Left renal pelvis (tissue), 4 donors: ENCODE measurements around the gene MPPED1. TPM values are rescaled to one million over a fixed set of nuclear protein-coding genes. Genes with fewer than 3 reads are reported as not detected.

ENCODE experiments used
- DNase-seq, 4 donors: peaks; one replicate each; pipeline ENCODE4 v3.0.0-alpha.2; 2013; ENCODE audit warnings: low read depth in 4 of 4, low spot score in 3 of 4
- polyA plus RNA-seq, 4 donors: library from polyadenylated mRNA; unstranded; fragments of 120-200 nt; gene quantifications; one replicate each; pipeline ENCODE4 v1.2.1, GENCODE V29; 2013; ENCODE audit not compliant: insufficient read length in 4 of 4

The MPPED1 gene
- polyA plus RNA-seq = 1 to 10 TPM in 2 of 4 donors, under 1 TPM in 2; 0.63 to 5.3 (median 1.2) TPM

GRCh38 chr22:43411869-43412807, at the start of gene MPPED1:
MPPED1 (plus strand) TSS chr22:43412014; CDS start chr22:43424986, 12,972 bp downstream.
- DNase-seq = no peak

GRCh38 chr22:43363315-43364168, 48.3 kb upstream of the MPPED1 start:
- DNase-seq = no peak

GRCh38 chr22:43364169-43364435, 47.7 kb upstream of the MPPED1 start:
- no peak for DNase-seq

GRCh38 chr22:43365715-43366440, 45.9 kb upstream of the MPPED1 start:
- DNase-seq = no peak

GRCh38 chr22:43370036-43370435, 41.8 kb upstream of the MPPED1 start:
- no peak for DNase-seq

- no peak for DNase-seq
Measured at GRCh38 chr22:43375951-43376455, 35.8 kb upstream of the MPPED1 start.

GRCh38 chr22:43376765-43377547, 34.9 kb upstream of the MPPED1 start:
- no peak for DNase-seq

- no peak for DNase-seq
Measured at GRCh38 chr22:43377548-43377895, 34.3 kb upstream of the MPPED1 start.

GRCh38 chr22:43377896-43378704, 33.7 kb upstream of the MPPED1 start:
- DNase-seq = peak in 1 of 4 donors; percentile 47

- DNase-seq = no peak
Measured at GRCh38 chr22:43381693-43382092, 30.1 kb upstream of the MPPED1 start.

GRCh38 chr22:43384863-43385262, 27.0 kb upstream of the MPPED1 start:
- DNase-seq = no peak

- DNase-seq = peak; percentile 56 to 74 (median 66)
Measured at GRCh38 chr22:43385770-43386641, 25.8 kb upstream of the MPPED1 start.

GRCh38 chr22:43387815-43388214, 24.0 kb upstream of the MPPED1 start:
- DNase-seq = no peak

GRCh38 chr22:43388420-43388851, 23.4 kb upstream of the MPPED1 start:
- DNase-seq = no peak

GRCh38 chr22:43389227-43389836, 22.5 kb upstream of the MPPED1 start:
- no peak for DNase-seq

GRCh38 chr22:43390166-43390565, 21.6 kb upstream of the MPPED1 start:
- no peak for DNase-seq

GRCh38 chr22:43390872-43391271, 20.9 kb upstream of the MPPED1 start:
- no peak for DNase-seq

- no peak for DNase-seq
Measured at GRCh38 chr22:43391306-43391705, 20.5 kb upstream of the MPPED1 start.
